Measurements from ENCODE around the gene PAM.

DNA sequence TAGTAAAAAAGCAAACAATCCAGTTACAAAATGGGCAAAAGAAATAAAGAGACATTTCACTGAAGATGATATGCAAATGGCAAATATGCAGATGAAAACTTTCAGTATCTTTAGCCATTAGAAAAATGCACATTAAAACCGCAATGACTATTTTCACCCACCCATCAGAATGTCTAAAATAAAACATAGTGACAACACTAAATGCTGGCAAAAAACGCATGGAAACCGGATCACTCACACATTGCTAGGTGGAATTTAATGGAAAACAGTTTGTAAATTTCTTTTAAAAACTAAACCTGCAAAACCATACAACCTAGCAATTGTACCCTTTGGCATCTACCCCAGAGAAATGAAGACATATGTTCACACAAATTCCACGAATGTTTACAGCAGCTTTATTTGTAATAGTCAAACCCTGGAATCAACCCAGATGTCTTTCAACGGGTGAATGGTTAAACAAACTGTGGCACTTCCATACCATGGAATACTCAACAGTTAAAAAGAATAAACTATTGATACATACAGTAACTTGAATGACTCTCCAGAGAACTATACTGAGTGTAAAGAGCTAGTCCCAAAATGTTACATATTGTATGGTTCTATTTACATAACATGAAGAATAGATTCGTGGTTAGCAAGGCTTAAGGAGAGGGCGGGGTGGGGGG, 17.2 kb upstream of the PAM start:
- TF ChIP-seq, protein P1, sequence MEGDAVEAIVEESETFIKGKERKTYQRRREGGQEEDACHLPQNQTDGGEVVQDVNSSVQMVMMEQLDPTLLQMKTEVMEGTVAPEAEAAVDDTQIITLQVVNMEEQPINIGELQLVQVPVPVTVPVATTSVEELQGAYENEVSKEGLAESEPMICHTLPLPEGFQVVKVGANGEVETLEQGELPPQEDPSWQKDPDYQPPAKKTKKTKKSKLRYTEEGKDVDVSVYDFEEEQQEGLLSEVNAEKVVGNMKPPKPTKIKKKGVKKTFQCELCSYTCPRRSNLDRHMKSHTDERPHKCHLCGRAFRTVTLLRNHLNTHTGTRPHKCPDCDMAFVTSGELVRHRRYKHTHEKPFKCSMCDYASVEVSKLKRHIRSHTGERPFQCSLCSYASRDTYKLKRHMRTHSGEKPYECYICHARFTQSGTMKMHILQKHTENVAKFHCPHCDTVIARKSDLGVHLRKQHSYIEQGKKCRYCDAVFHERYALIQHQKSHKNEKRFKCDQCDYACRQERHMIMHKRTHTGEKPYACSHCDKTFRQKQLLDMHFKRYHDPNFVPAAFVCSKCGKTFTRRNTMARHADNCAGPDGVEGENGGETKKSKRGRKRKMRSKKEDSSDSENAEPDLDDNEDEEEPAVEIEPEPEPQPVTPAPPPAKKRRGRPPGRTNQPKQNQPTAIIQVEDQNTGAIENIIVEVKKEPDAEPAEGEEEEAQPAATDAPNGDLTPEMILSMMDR (IDR thresholded peaks at IDR 0.05), result no peak
- TF ChIP-seq POLR2A (IDR thresholded peaks at IDR 0.05), result no peak

Measured in prostate gland (tissue), 2 donors.